Chondrocyte (in vitro differentiated cells): ENCODE data around the gene JMJD8. TPM values are rescaled to one million over a fixed set of nuclear protein-coding genes. Genes with fewer than 3 reads are reported as not detected.

ENCODE experiments used
- DNase-seq: peaks from one replicate; pipeline ENCODE4 v3.0.0; 2021; ENCODE audit warnings: mixed read lengths, low spot score
- H3K27ac Mint-ChIP-seq: one replicate; pipeline ENCODE4 v1.8.0; 2021; ENCODE audit warnings: mild to moderate bottlenecking, moderate library complexity, mixed read lengths; ENCODE audit not compliant: unreplicated experiment
- H3K27me3 Mint-ChIP-seq: 2 replicates; pipeline ENCODE4 v1.8.0; 2021; ENCODE audit warnings: low read depth, mixed read lengths
- H3K36me3 Mint-ChIP-seq: 2 replicates; pipeline ENCODE4 v1.8.0; 2021; ENCODE audit warnings: low read depth, mixed read lengths
- H3K4me1 Mint-ChIP-seq: 2 replicates; pipeline ENCODE4 v1.8.0; 2021; ENCODE audit warnings: low read depth, mild to moderate bottlenecking, mixed read lengths
- H3K4me3 Mint-ChIP-seq: one replicate; pipeline ENCODE4 v1.8.0; 2021; ENCODE audit warnings: mild to moderate bottlenecking, moderate library complexity, mixed read lengths; ENCODE audit not compliant: unreplicated experiment
- H3K9me3 Mint-ChIP-seq: 2 replicates; pipeline ENCODE4 v1.8.0; 2021; ENCODE audit warnings: low read depth, mixed read lengths
- total RNA-seq: library from RNA; stranded (reverse); gene quantifications from 3 replicates; pipeline ENCODE4 v1.2.1, GENCODE V29; 2021
- TF ChIP-seq, protein P1 (sequence below): fragments of 200-600 bp; sonication (generic); IDR thresholded peaks from 2 replicates; pipeline ENCODE4 v1.5.0; 2021; ENCODE audit warnings: antibody characterized with exemption, mild to moderate bottlenecking, moderate library complexity

The JMJD8 gene
- total RNA-seq, 1 donor from 2014 or later, result 39.2 TPM

- peaks cover 4% of the 10 kb centered on the region for H3K36me3 Mint-ChIP-seq
- no peaks in the 10 kb centered on the region for H3K9me3 Mint-ChIP-seq
- H3K4me3 Mint-ChIP-seq, result peak overlapping the region; percentile 87
- H3K4me1 Mint-ChIP-seq, result peaks cover 24% of the 10 kb centered on the region
- TF ChIP-seq, protein P1, sequence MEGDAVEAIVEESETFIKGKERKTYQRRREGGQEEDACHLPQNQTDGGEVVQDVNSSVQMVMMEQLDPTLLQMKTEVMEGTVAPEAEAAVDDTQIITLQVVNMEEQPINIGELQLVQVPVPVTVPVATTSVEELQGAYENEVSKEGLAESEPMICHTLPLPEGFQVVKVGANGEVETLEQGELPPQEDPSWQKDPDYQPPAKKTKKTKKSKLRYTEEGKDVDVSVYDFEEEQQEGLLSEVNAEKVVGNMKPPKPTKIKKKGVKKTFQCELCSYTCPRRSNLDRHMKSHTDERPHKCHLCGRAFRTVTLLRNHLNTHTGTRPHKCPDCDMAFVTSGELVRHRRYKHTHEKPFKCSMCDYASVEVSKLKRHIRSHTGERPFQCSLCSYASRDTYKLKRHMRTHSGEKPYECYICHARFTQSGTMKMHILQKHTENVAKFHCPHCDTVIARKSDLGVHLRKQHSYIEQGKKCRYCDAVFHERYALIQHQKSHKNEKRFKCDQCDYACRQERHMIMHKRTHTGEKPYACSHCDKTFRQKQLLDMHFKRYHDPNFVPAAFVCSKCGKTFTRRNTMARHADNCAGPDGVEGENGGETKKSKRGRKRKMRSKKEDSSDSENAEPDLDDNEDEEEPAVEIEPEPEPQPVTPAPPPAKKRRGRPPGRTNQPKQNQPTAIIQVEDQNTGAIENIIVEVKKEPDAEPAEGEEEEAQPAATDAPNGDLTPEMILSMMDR, result no peak
- no peak for DNase-seq
- peaks cover 13% of the 10 kb centered on the region for H3K27me3 Mint-ChIP-seq
- peak overlapping the region; percentile 78 for H3K27ac Mint-ChIP-seq
Observed at GRCh38 chr16:689175-689897, 5.2 kb upstream of the JMJD8 start.

DNA sequence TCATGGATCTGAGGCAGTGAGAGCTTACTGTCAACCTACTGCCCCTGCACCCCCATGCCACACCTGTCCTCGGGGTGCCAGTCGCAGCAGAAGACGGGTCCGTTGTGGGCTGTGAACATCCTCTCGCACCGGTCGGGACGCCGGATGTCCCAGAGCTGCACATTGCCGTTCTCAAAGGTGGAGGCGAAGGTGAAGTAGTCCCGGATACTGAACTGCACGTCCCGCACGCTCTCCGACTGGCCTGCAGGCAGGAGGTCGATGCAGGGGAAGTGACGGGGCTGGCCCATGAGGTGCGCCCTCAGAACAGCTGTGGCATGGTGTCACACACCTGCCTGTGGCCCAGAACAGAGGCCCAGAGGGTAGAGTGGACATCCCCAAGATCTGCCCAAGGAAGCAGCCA, 3.4 kb upstream of the JMJD8 start:
- Mint-ChIP-seq H3K4me1 (peaks cover 35% of the 10 kb centered on the region), H3K9me3 (no peaks in the 10 kb centered on the region), H3K36me3 (peaks cover 4% of the 10 kb centered on the region), H3K27ac (no peak overlapping the region), H3K4me3 (no peak overlapping the region), H3K27me3 (peaks cover 5% of the 10 kb centered on the region)
- no peak for DNase-seq
- TF ChIP-seq, protein P1, result no peak

DNA sequence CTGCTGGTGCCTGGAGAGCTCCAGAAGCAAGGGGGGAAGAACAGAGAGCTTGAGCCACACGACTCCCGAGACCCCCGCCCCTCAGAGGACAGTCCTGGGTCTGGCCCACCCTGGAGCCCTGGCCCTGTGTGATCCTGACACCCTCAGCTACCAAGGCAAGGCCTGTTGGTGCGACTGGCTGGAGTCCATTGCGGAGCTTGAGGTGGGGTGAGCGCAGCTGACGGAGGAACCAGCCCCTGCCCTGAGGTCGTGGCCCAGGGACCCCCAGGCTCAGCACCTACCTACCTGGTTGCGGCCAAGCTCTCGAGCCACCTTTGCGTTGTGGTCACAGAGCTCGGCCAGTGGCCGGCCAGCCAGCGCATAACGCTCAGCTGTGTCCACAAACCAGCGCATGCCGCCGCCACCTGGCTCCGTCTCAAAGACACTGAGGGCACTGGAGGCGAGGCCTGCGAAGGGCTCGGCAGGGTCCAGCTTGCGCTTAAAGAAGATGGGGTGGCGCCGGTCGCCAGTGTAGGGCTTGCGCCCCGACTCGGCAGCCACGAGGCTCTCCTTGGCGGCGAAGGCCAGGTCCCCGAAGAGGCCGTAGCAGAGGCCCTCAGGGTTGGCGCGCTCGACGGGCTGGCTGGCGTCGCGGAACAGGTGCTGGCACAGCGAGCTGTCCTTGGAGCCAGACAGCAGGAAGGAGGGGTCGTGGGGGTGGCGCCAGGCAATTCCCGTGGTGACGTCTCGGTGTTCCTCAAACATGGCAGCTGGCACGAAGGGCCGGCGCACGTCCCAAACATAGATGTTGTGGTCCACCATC, 2.5 kb upstream of the JMJD8 start:
- Mint-ChIP-seq H3K4me1 (peaks cover 43% of the 10 kb centered on the region), H3K36me3 (peaks cover 8% of the 10 kb centered on the region), H3K27ac (no peak overlapping the region), H3K4me3 (no peak overlapping the region), H3K9me3 (no peaks in the 10 kb centered on the region), H3K27me3 (no peaks in the 10 kb centered on the region)
- TF ChIP-seq, protein P1, result no peak
- DNase-seq, result no peak

DNA sequence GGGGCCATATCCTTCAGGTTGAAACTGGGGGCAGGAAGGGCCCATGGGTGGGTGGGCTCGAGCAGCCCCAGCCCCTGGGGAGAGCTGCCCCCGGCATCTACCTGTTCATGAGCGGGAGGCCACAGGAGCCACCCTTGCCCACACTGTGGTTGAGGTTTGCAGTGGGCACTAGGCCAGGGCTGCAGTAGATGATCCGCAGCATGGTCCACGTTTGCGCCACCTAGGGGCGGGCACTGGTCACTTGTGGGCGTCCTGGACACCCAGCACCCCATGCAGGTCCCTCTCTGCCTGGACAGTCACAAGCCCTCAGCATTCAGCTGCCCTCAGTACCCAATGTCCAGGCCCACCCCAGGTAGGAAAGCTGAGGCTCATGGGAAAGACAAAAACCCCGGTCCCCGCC, 1.8 kb upstream of the JMJD8 start:
- peaks cover 11% of the 10 kb centered on the region for H3K36me3 Mint-ChIP-seq
- peak overlapping the region; percentile 31 for H3K4me3 Mint-ChIP-seq
- H3K4me1 Mint-ChIP-seq, result peaks cover 49% of the 10 kb centered on the region
- no peak for DNase-seq
- no peaks in the 10 kb centered on the region for H3K27me3 Mint-ChIP-seq
- TF ChIP-seq, protein P1, result peak; percentile 70
- no peaks in the 10 kb centered on the region for H3K9me3 Mint-ChIP-seq
- no peak overlapping the region for H3K27ac Mint-ChIP-seq

- no peak overlapping the region for H3K4me3 Mint-ChIP-seq
- peaks cover 11% of the 10 kb centered on the region for H3K36me3 Mint-ChIP-seq
- TF ChIP-seq, protein P1, result no peak
- H3K4me1 Mint-ChIP-seq, result peaks cover 47% of the 10 kb centered on the region
- DNase-seq, result no peak
- H3K27ac Mint-ChIP-seq, result no peak overlapping the region
- no peaks in the 10 kb centered on the region for H3K9me3 Mint-ChIP-seq
- no peaks in the 10 kb centered on the region for H3K27me3 Mint-ChIP-seq
Observed at GRCh38 chr16:684961-685696, 995 bp upstream of the JMJD8 start.
